GM23338 (cell line): ENCODE measurements around the gene DLX5. TPM values are rescaled to one million over a fixed set of nuclear protein-coding genes. Genes with fewer than 3 reads are reported as not detected.

Experiments
- ATAC-seq: fragments of 200-7000 bp; cut with Tn5 transposase; 3 replicates; pipeline ENCODE4 v1.9.1; 2020
- DNase-seq: peaks from one replicate; pipeline ENCODE4 v3.0.0-alpha.2; 2015; ENCODE audit warnings: low spot score
- H2AFZ ChIP-seq: fragments of 200-600 bp; sonication (generic); 2 replicates; pipeline ENCODE4 v1.8.0; 2016; ENCODE audit warnings: antibody characterized with exemption, mild to moderate bottlenecking, moderate library complexity
- H3F3A ChIP-seq: fragments of 200-600 bp; sonication (generic); replicated peaks from 2 replicates; pipeline ENCODE4 v1.8.0; 2017; ENCODE audit warnings: antibody characterized with exemption, mixed run types, low read depth
- H3K27ac ChIP-seq: fragments of 200-600 bp; sonication (generic); 2 replicates; pipeline ENCODE4 v1.6.1; 2016; ENCODE audit warnings: low read depth
- H3K27me3 ChIP-seq: fragments of 200-600 bp; sonication (generic); 2 replicates; pipeline ENCODE4 v1.8.0; 2016; ENCODE audit warnings: mild to moderate bottlenecking, mixed run types, moderate library complexity; ENCODE audit not compliant: insufficient read depth
- H3K36me3 ChIP-seq: fragments of 200-600 bp; sonication (generic); 2 replicates; pipeline ENCODE4 v1.8.0; 2016; ENCODE audit warnings: mild to moderate bottlenecking; ENCODE audit not compliant: insufficient read depth
- H3K4me1 ChIP-seq: fragments of 200-600 bp; sonication (generic); 2 replicates; pipeline ENCODE4 v1.8.0; 2016; ENCODE audit warnings: mild to moderate bottlenecking, moderate library complexity; ENCODE audit not compliant: insufficient read depth
- H3K4me2 ChIP-seq: fragments of 200-600 bp; sonication (generic); 2 replicates; pipeline ENCODE4 v1.7.1; 2017; ENCODE audit warnings: mixed run types
- H3K4me3 ChIP-seq: fragments of 200-600 bp; sonication (generic); 2 replicates; pipeline ENCODE4 v1.6.1; 2016; ENCODE audit warnings: mixed run types
- H3K79me2 ChIP-seq: fragments of 200-600 bp; sonication (generic); replicated peaks from 2 replicates; pipeline ENCODE4 v1.8.0; 2017; ENCODE audit warnings: mild to moderate bottlenecking; ENCODE audit not compliant: insufficient read depth
- H3K9me2 ChIP-seq: fragments of 200-600 bp; sonication (generic); 2 replicates; pipeline ENCODE4 v1.8.0; 2017; ENCODE audit not compliant: insufficient read depth
- H4K20me1 ChIP-seq: fragments of 200-600 bp; sonication (generic); replicated peaks from 2 replicates; pipeline ENCODE4 v1.8.0; 2017; ENCODE audit warnings: mild to moderate bottlenecking; ENCODE audit not compliant: insufficient read depth
- H3K27ac Mint-ChIP-seq: 2 replicates; pipeline ENCODE4 v1.8.0; 2020; ENCODE audit warnings: inconsistent platforms, mild to moderate bottlenecking, moderate library complexity, mixed read lengths
- H3K27me3 Mint-ChIP-seq: 3 replicates; pipeline ENCODE4 v1.8.0; 2022; ENCODE audit warnings: low read depth, mild to moderate bottlenecking, moderate library complexity, mixed read lengths, inconsistent platforms; ENCODE audit not compliant: insufficient read depth, poor library complexity
- H3K36me3 Mint-ChIP-seq: 3 replicates; pipeline ENCODE4 v1.8.0; 2021; ENCODE audit warnings: low read depth, mild to moderate bottlenecking, inconsistent platforms, moderate library complexity, mixed read lengths
- H3K4me1 Mint-ChIP-seq: 3 replicates; pipeline ENCODE4 v1.8.0; 2020; ENCODE audit warnings: mild to moderate bottlenecking, inconsistent platforms, mixed read lengths
- H3K4me3 Mint-ChIP-seq: 3 replicates; pipeline ENCODE4 v1.8.0; 2021; ENCODE audit warnings: moderate library complexity, mild to moderate bottlenecking, inconsistent platforms, mixed read lengths
- H3K9me3 Mint-ChIP-seq: 3 replicates; pipeline ENCODE4 v1.8.0; 2020; ENCODE audit warnings: moderate library complexity, mild to moderate bottlenecking, inconsistent platforms, mixed read lengths
- EZH2 ChIP-seq: fragments of 200-600 bp; sonication (generic); IDR thresholded peaks from one replicate; pipeline ENCODE4 v1.8.0; 2017; ENCODE audit warnings: antibody characterized with exemption, mild to moderate bottlenecking, low read depth; ENCODE audit not compliant: unreplicated experiment
- ZNF331 ChIP-seq: fragments of 250-450 bp; sonication (Bioruptor Pico); IDR thresholded peaks from 2 replicates; pipeline ENCODE4 v1.5.0; 2020; ENCODE audit warnings: low read depth, mild to moderate bottlenecking, moderate library complexity
- ZNF462 ChIP-seq: fragments of 250-450 bp; sonication (Bioruptor Pico); IDR thresholded peaks from 2 replicates; pipeline ENCODE4 v1.5.0; 2020; ENCODE audit warnings: mild to moderate bottlenecking, moderate library complexity
- polyA plus RNA-seq: library from polyadenylated mRNA; unstranded; fragments of >200 nt; fragmentation: Nextera tagmentation; extraction: Ambion mirVana; gene quantifications from 2 replicates; pipeline ENCODE4 v1.2.1, GENCODE V29; 2016
- total RNA-seq: library from RNA; depleted of rRNA; stranded (reverse); fragments of >200 nt; shearing (Covaris generic); gene quantifications from 2 replicates; pipeline ENCODE4 v1.2.3, GENCODE V29; 2014
- TF ChIP-seq, protein P1 (sequence below), 2 experiments: fragments of 200-600 bp in 1 of 2; sonication (generic) in 1 of 2; conservative IDR thresholded peaks; 2 replicates each; pipeline versions ENCODE4 v1.5.1 to v1.6.1; 2016 to 2017; ENCODE audit warnings: antibody characterized with exemption in 2 of 2, low read depth in 2 of 2, mild to moderate bottlenecking in 2 of 2, moderate library complexity in 1 of 2

DLX5 gene
- total and polyA plus RNA-seq, 2 experiments from 2014 or later = not detected

- H3K4me3 Mint-ChIP-seq = peak overlapping the region; percentile 59
- Histone ChIP-seq H3K27me3 (peaks cover 100% of the 10 kb centered on the region), H3K4me3 (peak overlapping the region; percentile 43)
These were observed 35.3 kb downstream of the DLX5 start for GRCh38 chr7:96989241-96989858.

More at GRCh38 chr7:96989241-96989858, 35.3 kb downstream of the DLX5 start:
- Mint-ChIP-seq H3K4me1 (peaks cover 56% of the 10 kb centered on the region), H3K9me3 (peaks cover 7% of the 10 kb centered on the region; the same call in 1 of the 3 replicates), H3K36me3 (no peaks in the 10 kb centered on the region), H3K27me3 (peaks cover 90% of the 10 kb centered on the region), H3K27ac (no peak overlapping the region)
- DNase-seq = peak; percentile 67
- no peaks in the 10 kb centered on the region for H3K79me2 ChIP-seq
- peaks cover 12% of the 10 kb centered on the region; the same call in 1 of the 2 replicates for H3F3A ChIP-seq
- H3K4me2 ChIP-seq = peak overlapping the region; percentile 74
- no peaks in the 10 kb centered on the region for H3K36me3 ChIP-seq
- no peaks in the 10 kb centered on the region for H3K9me2 ChIP-seq
- no peak overlapping the region for H3K27ac ChIP-seq
- TF ChIP-seq ZNF331 (CRISPR knock-in tag) (no peak), ZNF462 (no peak), EZH2 (no peak)
- TF ChIP-seq, protein P1, sequence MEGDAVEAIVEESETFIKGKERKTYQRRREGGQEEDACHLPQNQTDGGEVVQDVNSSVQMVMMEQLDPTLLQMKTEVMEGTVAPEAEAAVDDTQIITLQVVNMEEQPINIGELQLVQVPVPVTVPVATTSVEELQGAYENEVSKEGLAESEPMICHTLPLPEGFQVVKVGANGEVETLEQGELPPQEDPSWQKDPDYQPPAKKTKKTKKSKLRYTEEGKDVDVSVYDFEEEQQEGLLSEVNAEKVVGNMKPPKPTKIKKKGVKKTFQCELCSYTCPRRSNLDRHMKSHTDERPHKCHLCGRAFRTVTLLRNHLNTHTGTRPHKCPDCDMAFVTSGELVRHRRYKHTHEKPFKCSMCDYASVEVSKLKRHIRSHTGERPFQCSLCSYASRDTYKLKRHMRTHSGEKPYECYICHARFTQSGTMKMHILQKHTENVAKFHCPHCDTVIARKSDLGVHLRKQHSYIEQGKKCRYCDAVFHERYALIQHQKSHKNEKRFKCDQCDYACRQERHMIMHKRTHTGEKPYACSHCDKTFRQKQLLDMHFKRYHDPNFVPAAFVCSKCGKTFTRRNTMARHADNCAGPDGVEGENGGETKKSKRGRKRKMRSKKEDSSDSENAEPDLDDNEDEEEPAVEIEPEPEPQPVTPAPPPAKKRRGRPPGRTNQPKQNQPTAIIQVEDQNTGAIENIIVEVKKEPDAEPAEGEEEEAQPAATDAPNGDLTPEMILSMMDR (conservative IDR thresholded peaks at IDR 0.05; ENCODE audit: low read depth in 2 of 2) = no peak
- peak; percentile 65 for ATAC-seq
- peaks cover 9% of the 10 kb centered on the region for H4K20me1 ChIP-seq
- H3K4me1 ChIP-seq = peaks cover 83% of the 10 kb centered on the region
- no peak overlapping the region for H2AFZ ChIP-seq
